ENCODE data around the gene CCDC179. TPM values are rescaled to one million over a fixed set of nuclear protein-coding genes. Genes with fewer than 3 reads are reported as not detected.

Gene CCDC179
- total RNA-seq, 1 donor from 2014 or later: not detected

DNA sequence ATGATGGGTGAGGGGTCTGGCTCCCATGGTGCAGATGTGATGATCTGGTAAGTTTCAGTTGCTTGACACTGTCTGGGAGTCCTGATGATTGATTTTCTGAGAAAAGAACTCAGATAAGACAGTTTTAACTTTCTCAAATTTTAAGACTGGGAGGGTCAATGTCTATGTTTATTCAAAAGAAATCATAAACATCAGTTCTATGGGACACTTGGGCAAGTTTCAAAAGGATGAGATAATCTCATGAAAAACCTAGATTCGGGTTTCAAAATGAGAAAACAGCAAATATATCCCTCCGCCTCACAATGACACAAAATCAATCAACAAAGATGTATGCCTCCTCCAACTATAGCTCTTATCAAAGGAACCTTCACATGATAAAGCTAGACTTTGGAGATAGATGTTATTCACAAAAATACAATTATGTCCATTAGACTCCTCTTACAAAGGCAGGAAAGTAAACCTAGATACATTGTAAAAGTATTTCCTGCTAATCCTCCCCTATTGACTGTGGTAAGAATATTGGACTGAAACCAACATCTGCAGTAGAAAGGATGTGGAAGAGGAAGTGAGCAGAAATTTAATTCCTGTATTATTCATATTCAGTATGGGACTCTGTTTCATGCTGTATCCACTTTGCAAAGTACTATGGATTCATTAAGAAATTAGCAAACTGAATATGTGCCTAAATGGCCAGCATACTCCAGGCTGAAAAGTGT is 52.3 kb downstream of the CCDC179 start:
- no peak for DNase-seq

DNA sequence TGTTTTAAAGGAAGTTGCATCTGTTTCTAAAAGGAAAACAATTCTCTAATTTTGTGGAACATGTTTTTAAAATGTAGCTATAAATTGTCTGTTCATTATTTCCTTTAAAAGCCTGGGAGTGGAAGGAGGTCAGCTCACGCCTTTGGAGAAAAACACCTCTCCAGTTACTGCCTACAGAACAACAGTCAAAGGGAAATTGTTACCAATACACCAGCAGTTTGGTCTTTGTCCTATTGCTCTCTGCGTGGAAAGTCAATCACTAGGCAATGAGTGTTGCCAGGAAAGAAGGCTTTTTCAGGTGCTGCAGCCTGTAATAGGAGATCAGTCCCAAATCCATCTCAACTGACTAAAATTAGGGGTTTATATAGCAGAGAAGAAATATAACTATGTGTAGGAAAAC is 52.9 kb downstream of the CCDC179 start:
- DNase-seq: peak; percentile 71

DNA sequence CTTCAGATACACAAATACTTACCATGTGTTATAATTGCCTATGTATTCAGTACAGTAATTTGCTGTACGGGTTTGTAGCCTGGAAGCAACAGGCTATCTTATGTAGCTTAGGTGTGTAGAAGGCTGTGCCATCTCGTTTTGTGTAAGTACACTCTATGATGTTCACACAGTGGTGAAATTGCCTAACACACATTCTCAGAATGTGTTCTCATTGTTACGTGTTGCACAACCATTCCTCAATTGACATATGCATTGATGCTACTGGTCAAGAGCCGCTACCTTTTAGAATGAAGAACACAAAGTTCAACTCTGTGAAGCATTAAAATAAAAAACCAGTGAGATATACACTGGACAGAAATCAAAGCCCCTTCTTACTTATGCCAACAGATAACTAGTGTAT is 57.4 kb downstream of the CCDC179 start:
- no peak for DNase-seq

DNA sequence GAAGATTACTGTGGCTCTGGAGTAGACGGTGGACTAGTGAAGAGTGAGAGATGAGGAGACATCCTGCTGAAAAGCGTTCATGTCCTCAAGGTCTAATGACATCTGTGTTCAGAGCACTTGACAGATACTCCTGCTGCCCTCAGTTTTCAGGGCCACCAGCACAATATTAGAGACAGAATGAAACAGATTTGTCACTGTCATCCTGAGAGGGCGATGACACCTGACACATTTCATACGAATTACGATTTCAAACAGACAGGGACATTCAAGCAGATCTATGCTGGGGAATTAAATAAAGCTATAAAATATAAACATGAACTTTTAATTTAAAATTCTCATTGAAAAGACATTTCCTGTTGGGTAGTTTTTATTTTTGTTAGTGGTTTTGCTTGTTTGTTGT is 59.8 kb downstream of the CCDC179 start:
- no peak for DNase-seq

DNA sequence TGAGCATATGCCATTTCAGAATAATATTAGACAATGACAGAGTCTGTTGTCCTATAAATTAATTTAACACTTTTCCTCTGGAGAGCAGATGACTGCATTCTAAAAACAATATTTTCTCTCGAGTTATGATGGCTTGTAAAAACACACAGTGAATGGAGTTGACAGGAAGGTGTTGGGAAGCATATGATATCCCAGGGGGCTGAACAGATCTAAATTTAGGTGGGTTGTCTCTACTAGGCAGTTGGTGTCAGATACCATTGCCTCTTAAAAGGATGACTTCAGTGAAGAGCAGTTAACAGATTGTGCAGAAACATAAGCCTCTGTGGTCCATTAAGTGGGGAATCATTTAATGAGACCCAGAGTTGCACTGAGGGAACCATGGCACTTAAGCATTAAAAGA is 61.4 kb downstream of the CCDC179 start:
- DNase-seq: no peak

DNA sequence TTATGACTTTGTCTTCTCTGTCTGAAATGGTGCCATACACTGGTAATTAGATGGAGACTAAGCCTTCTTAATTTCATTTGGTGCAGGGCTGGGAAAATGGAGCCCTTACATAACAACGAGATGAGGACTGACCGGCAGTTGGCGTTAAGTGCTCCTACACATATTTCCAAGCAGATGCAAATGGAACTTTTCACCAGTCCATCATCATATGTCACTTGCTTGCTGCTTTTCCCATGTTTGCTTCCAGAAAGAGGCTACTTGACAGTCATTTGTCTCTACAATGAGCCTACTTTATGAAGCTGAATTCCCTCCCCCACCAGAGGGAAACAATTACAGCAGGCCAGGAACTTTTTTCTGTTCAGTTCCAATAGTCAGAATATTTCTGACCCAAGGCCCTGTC is 63.2 kb downstream of the CCDC179 start:
- DNase-seq: no peak

Other genes starting within 250 kb of the CCDC179 start
- gene FANCF, start 234.7 kb downstream of the CCDC179 start, total RNA-seq: 10.6 and 10.7 TPM in 2 replicates
- gene GAS2, start 193.9 kb downstream of the CCDC179 start, total RNA-seq: 0.56 and 1.7 TPM in 2 replicates
- 15.7 and 16.5 TPM in 2 replicates for gene SVIP, start 30.7 kb downstream of the CCDC179 start, total RNA-seq

Data from dermis blood vessel endothelial cell (primary cell).